ENCODE results near the gene PCP2. TPM values are rescaled to one million over a fixed set of nuclear protein-coding genes. Genes with fewer than 3 reads are reported as not detected.

The PCP2 gene
- total RNA-seq, 1 donor from 2014 or later: not detected

DNA sequence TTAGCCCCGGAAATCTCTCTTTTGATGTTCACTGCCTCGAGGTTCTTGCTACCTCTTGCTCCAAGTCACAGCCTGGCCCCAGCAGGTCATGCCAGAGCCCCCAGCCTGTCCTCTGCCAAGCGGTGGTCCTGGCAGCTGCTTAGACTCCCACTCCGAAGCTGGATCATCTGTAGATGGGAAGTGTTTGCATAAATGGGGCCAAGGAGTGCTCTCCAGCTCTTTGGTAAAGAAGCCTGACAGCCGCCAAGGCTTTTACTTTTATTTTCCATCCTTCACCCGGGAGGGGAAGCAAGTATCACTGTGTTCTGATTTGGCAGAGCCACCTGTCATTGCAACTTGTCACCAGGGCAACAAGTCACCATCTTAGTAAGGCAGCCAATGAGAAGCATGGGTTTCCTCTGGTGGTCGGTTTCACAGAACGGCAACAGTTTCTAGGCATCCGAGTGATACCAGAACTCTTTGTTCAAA, 24.7 kb upstream of the PCP2 start:
- DNase-seq (ENCODE audit: low spot score): no peak
- no peaks in the 10 kb centered on the region for H3K36me3 Mint-ChIP-seq (ENCODE audit: low read depth)
- H3K4me1 Mint-ChIP-seq (ENCODE audit: low read depth): no peaks in the 10 kb centered on the region
- no peak overlapping the region for H3K4me3 Mint-ChIP-seq (ENCODE audit: unreplicated experiment)
- H3K27ac Mint-ChIP-seq (ENCODE audit: unreplicated experiment): no peak overlapping the region
- no peak for TF ChIP-seq CTCF (IDR thresholded peaks at IDR 0.05)
- peaks cover 16% of the 10 kb centered on the region for H3K27me3 Mint-ChIP-seq (ENCODE audit: low read depth)
- no peaks in the 10 kb centered on the region for H3K9me3 Mint-ChIP-seq (ENCODE audit: low read depth)

DNA sequence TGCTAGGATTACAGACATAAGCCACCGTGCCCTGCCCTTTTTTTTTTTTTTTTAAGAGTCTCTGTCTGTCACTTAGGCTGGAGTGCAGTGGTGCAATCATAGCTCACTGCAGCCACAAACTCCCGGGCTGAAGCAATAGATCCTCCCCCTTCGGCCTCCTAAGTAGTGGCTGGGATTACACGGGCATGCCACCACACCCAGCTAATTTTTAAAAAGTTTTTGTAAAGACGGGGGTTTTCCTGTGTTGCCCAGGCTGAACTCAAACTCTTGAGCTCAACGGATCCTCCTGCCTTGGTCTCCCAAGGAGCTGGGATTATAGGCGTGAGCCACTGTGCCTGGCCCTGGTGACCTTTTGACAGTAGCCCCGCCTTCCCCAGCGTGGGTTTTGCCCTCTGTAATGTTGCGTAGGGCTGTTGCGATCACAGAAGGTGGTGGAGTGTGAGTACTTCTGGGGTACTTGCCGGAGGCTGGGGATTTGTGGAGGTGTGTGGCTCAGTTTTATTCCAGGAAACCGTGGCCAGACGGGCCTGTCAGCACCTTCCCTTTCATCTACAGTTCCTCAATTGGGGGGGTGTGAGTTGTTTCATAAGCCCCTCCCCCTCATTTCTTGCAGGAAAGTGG, 23.7 kb upstream of the PCP2 start:
- Mint-ChIP-seq H3K27ac (ENCODE audit: unreplicated experiment) (no peak overlapping the region), H3K9me3 (ENCODE audit: low read depth) (no peaks in the 10 kb centered on the region), H3K4me1 (ENCODE audit: low read depth) (peaks cover 5% of the 10 kb centered on the region), H3K36me3 (ENCODE audit: low read depth) (no peaks in the 10 kb centered on the region), H3K27me3 (ENCODE audit: low read depth) (peaks cover 19% of the 10 kb centered on the region), H3K4me3 (ENCODE audit: unreplicated experiment) (no peak overlapping the region)
- DNase-seq (ENCODE audit: low spot score): no peak
- TF ChIP-seq CTCF (IDR thresholded peaks at IDR 0.05): no peak

GRCh38 chr19:7655581-7655980, 22.1 kb upstream of the PCP2 start:
- Mint-ChIP-seq H3K4me1 (ENCODE audit: low read depth) (peaks cover 9% of the 10 kb centered on the region), H3K4me3 (ENCODE audit: unreplicated experiment) (no peak overlapping the region), H3K9me3 (ENCODE audit: low read depth) (no peaks in the 10 kb centered on the region), H3K36me3 (ENCODE audit: low read depth) (no peaks in the 10 kb centered on the region), H3K27me3 (ENCODE audit: low read depth) (peaks cover 16% of the 10 kb centered on the region), H3K27ac (ENCODE audit: unreplicated experiment) (no peak overlapping the region)
- DNase-seq (ENCODE audit: low spot score): no peak
- TF ChIP-seq CTCF (IDR thresholded peaks at IDR 0.05): no peak

GRCh38 chr19:7654401-7654800, 20.9 kb upstream of the PCP2 start:
- no peak for DNase-seq (ENCODE audit: low spot score)
- Mint-ChIP-seq H3K9me3 (ENCODE audit: low read depth) (no peaks in the 10 kb centered on the region), H3K27me3 (ENCODE audit: low read depth) (peaks cover 14% of the 10 kb centered on the region), H3K4me1 (ENCODE audit: low read depth) (peaks cover 9% of the 10 kb centered on the region), H3K4me3 (ENCODE audit: unreplicated experiment) (no peak overlapping the region), H3K36me3 (ENCODE audit: low read depth) (no peaks in the 10 kb centered on the region), H3K27ac (ENCODE audit: unreplicated experiment) (no peak overlapping the region)
- no peak for TF ChIP-seq CTCF (IDR thresholded peaks at IDR 0.05)

DNA sequence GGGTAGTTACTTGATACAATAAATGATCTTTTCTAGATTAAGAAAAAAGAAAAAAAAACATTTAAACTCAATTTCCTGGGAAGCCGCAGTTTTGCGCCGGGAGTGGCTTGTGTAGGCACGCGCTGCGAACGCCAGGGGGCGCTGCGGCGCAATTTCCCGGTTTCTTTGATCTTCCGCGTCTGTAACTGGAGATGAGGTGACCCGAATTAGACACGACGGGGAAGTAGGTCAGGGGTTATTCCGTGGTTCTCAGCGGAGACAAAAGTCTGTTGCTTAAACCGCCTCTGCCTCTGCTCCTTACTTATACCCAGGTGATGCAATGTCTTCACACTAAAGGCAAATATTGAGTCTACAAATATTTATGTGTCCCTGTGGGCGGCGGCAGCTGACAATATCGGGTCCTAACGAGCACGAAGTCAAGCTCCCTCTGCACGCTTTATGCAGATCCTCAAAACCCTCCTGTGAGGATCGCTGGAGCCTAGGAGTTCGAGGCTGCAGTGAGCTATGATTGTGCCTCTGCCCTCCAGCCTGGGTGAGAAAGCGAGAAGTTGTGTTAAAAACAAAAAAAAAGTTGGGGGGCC, 18.6 kb upstream of the PCP2 start:
- no peaks in the 10 kb centered on the region for H3K36me3 Mint-ChIP-seq (ENCODE audit: low read depth)
- DNase-seq (ENCODE audit: low spot score): no peak
- H3K27ac Mint-ChIP-seq (ENCODE audit: unreplicated experiment): peak overlapping the region; percentile 77
- H3K4me1 Mint-ChIP-seq (ENCODE audit: low read depth): peaks cover 9% of the 10 kb centered on the region
- H3K9me3 Mint-ChIP-seq (ENCODE audit: low read depth): no peaks in the 10 kb centered on the region
- peak; percentile 99 for TF ChIP-seq CTCF (IDR thresholded peaks at IDR 0.05)
- H3K4me3 Mint-ChIP-seq (ENCODE audit: unreplicated experiment): peak overlapping the region; percentile 68
- peaks cover 7% of the 10 kb centered on the region for H3K27me3 Mint-ChIP-seq (ENCODE audit: low read depth)
